ENCODE results near the gene TEX264. TPM values are rescaled to one million over a fixed set of nuclear protein-coding genes. Genes with fewer than 3 reads are reported as not detected.

Gene TEX264
- total RNA-seq, 2 experiments from 2014 or later: 45.6 to 50.3 TPM

- Histone ChIP-seq H3K4me3 (ENCODE audit: low read depth, low read length, poor library complexity, severe bottlenecking) (no peak overlapping the region), H3K27ac (ENCODE audit: low read depth, low read length, poor library complexity, severe bottlenecking) (no peak overlapping the region), H3K4me1 (ENCODE audit: insufficient read depth, low read length, poor library complexity, severe bottlenecking) (peaks cover 36% of the 10 kb centered on the region), H3K79me2 (ENCODE audit: insufficient read depth, low read depth, low read length) (0 out of 2 replicates have a peak, but pooled peaks cover 9% of the 10 kb centered on the region), H3K36me3 (ENCODE audit: insufficient read depth, low read length) (peaks cover 3% of the 10 kb centered on the region; the same call in 1 of the 2 replicates), H3K9me2 (ENCODE audit: insufficient read depth, low read length) (no peaks in the 10 kb centered on the region), H2AFZ (ENCODE audit: low read length) (no peak overlapping the region), H3K9me3 (ENCODE audit: low read length) (no peaks in the 10 kb centered on the region), H4K20me1 (ENCODE audit: insufficient read depth, low read length) (no peaks in the 10 kb centered on the region), H3K4me2 (ENCODE audit: low read length) (no peak overlapping the region; the same call in 1 of the 2 replicates)
- peak; percentile 83 for DNase-seq (ENCODE audit: low spot score)
- POLR2A ChIA-PET: interaction anchor here (1.1 to 2.5 kb wide), 3 partner anchors 12 to 168 kb away, joined by 4 to 25 read pairs (median 4); partner anchors contain the start of gene DCAF1
- intact Hi-C loops (cut with micrococcal nuclease; ENCODE audit: unreplicated experiment): loop anchor here (1.0 to 2.0 kb wide), 2 partner anchors 167 to 285 kb away; partner anchors contain the start of gene MANF
- BruUV-seq (replicated peaks): no TSS peak
- TF ChIP-seq EZH2phosphoT487 (IDR thresholded peaks at IDR 0.05; ENCODE audit: borderline replicate concordance, low read depth, low read length) (no peak), CTCF (conservative IDR thresholded peaks at IDR 0.05; ENCODE audit: low read length) (peak; percentile 93)
- CTCF ChIA-PET (ENCODE audit: unreplicated experiment): interaction anchor here (0.8 to 2.6 kb wide), 4 partner anchors 10 to 169 kb away, joined by 3 to 8 read pairs (median 8); partner anchors contain the start of gene DCAF1
Observed at GRCh38 chr3:51669241-51670052, 1.6 kb upstream of the TEX264 start.

GRCh38 chr3:51670053-51670822, 814 bp upstream of the TEX264 start:
- no peak for DNase-seq (ENCODE audit: low spot score)
- no peaks in the 10 kb centered on the region for H3K9me2 ChIP-seq (ENCODE audit: insufficient read depth, low read length)
- intact Hi-C loops (cut with micrococcal nuclease; ENCODE audit: unreplicated experiment): loop anchor here (2.0 kb wide), 1 partner anchor 285 kb away; the partner anchor contains the start of gene MANF
- H3K4me2 ChIP-seq (ENCODE audit: low read length): peak overlapping the region; percentile 94
- 0 out of 2 replicates have a peak, but pooled peaks cover 9% of the 10 kb centered on the region for H3K79me2 ChIP-seq (ENCODE audit: insufficient read depth, low read depth, low read length)
- no peak for TF ChIP-seq EZH2phosphoT487 (IDR thresholded peaks at IDR 0.05; ENCODE audit: borderline replicate concordance, low read depth, low read length)
- no peak for TF ChIP-seq CTCF (conservative IDR thresholded peaks at IDR 0.05; ENCODE audit: low read length)
- H3K36me3 ChIP-seq (ENCODE audit: insufficient read depth, low read length): peaks cover 6% of the 10 kb centered on the region; the same call in 1 of the 2 replicates
- peak overlapping the region; percentile 72 for H3K27ac ChIP-seq (ENCODE audit: low read depth, low read length, poor library complexity, severe bottlenecking)
- peak overlapping the region; percentile 95 for H3K4me3 ChIP-seq (ENCODE audit: low read depth, low read length, poor library complexity, severe bottlenecking)
- peaks cover 36% of the 10 kb centered on the region for H3K4me1 ChIP-seq (ENCODE audit: insufficient read depth, low read length, poor library complexity, severe bottlenecking)
- BruUV-seq (replicated peaks): no TSS peak
- ChIA-PET POLR2A (interaction anchor here (1.8 to 2.5 kb wide), 2 partner anchors 11 to 169 kb away, joined by 4 to 25 read pairs; partner anchors contain the start of gene DCAF1), CTCF (ENCODE audit: unreplicated experiment) (interaction anchor here (0.8 to 2.6 kb wide), 3 partner anchors 11 to 170 kb away, joined by 7 to 8 read pairs (median 8); partner anchors contain the start of gene DCAF1)
- H2AFZ ChIP-seq (ENCODE audit: low read length): peak overlapping the region; percentile 79; the same call in 1 of the 2 replicates
- H3K9me3 ChIP-seq (ENCODE audit: low read length): no peaks in the 10 kb centered on the region
- no peaks in the 10 kb centered on the region for H4K20me1 ChIP-seq (ENCODE audit: insufficient read depth, low read length)
